ENCODE results near the gene PDLIM7. TPM values are rescaled to one million over a fixed set of nuclear protein-coding genes. Genes with fewer than 3 reads are reported as not detected.

Gene PDLIM7
- total and polyA plus RNA-seq, 10 of the 15 experiments (the other 5 are each of a cell fraction or from before 2014, with no cell fraction given): 0.82 to 36.6 (median 19.3) TPM

GRCh38 chr5:177510567-177511053, 13.2 kb upstream of the PDLIM7 start (continued):
- no peak for TF ChIP-seq HSF1 (IDR thresholded peaks at IDR 0.05; ENCODE audit: low read depth, low read length)
- no peak for TF ChIP-seq NR2F1 (conservative IDR thresholded peaks at IDR 0.05)
- no peak for TF ChIP-seq CHD2 (IDR thresholded peaks at IDR 0.05; ENCODE audit: borderline replicate concordance, low read depth, low read length)
- no peak for TF ChIP-seq CBX3 (IDR thresholded peaks at IDR 0.05; ENCODE audit: borderline replicate concordance, low read depth)
- peak; percentile 20; the same call in 1 of the 2 replicates for TF ChIP-seq SPI1 (IDR thresholded peaks at IDR 0.05; ENCODE audit: borderline replicate concordance, insufficient read depth, low read depth, low read length)
- no peak for TF ChIP-seq KLF5 (IDR thresholded peaks at IDR 0.05; ENCODE audit: partially characterized antibody)
- no peak for TF ChIP-seq ELK1 (IDR thresholded peaks at IDR 0.05; ENCODE audit: low read depth, low read length)
- no peak for TF ChIP-seq CREB1 (IDR thresholded peaks at IDR 0.05; ENCODE audit: low read depth)
- no peak for TF ChIP-seq SREBF2 (IDR thresholded peaks at IDR 0.05; ENCODE audit: low read length)
- 0 out of 2 replicates have a peak, but pooled peaks have one; percentile 7 for TF ChIP-seq MLLT1 (IDR thresholded peaks at IDR 0.05)
- TF ChIP-seq FOXM1 (IDR thresholded peaks at IDR 0.05; ENCODE audit: low read depth, low read length): no peak

Measured in GM12878 (cell line).